ENCODE results near the gene RPL36A.
A peak's percentile ranks its signal among the peaks of the same experiment; 100 is the strongest.

The RPL36A gene

GRCh38 chrX:101409043-101409442 lies 18.2 kb downstream of the RPL36A start:
- Histone ChIP-seq H3K27me3 (ENCODE audit: control insufficient read depth, insufficient read depth, low read length, poor library complexity, severe bottlenecking) (no peaks in the 10 kb centered on the region), H3K27ac (ENCODE audit: insufficient read depth, low read depth, low read length, poor library complexity, severe bottlenecking) (no peak overlapping the region), H3K4me3 (ENCODE audit: insufficient read depth, low read depth, low read length) (peak overlapping the region; percentile 69), H3K9me3 (ENCODE audit: control insufficient read depth, low read length) (no peaks in the 10 kb centered on the region), H3K36me3 (ENCODE audit: control insufficient read depth, insufficient read depth, low read length) (peaks cover 6% of the 10 kb centered on the region), H3K4me1 (ENCODE audit: control insufficient read depth, insufficient read depth, low read length) (no peaks in the 10 kb centered on the region)
- whole genome bisulfite sequencing, 2 experiments, result 44% methylated on average over 3 to 6 of the region's 6 CpGs

DNA sequence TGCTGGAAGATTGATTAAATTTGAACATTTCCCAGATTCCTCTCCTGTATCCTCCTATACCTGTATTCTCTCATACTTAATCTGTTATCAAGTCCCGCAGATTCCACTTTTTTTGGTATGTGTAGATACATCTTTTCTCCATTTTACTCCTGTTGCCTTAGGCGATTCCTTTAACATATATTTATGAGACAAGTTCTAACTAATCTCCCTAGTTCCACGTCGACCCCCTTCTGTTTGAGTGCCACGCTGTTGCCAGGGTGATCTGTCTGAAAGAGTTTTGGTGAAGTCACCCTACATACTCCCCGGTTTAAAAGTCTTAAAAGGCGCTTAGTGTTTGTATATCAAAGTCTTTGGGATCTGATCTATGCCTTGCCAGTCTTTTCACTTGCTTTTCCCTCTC lies 19.6 kb downstream of the RPL36A start:
- Histone ChIP-seq H3K27ac (ENCODE audit: insufficient read depth, low read depth, low read length, poor library complexity, severe bottlenecking) (no peak overlapping the region), H3K4me3 (ENCODE audit: insufficient read depth, low read depth, low read length) (peak overlapping the region; percentile 6)
- WGBS, 2 experiments, result 30 to 82% methylated on average over 2 to 7 of the region's 7 CpGs

DNA sequence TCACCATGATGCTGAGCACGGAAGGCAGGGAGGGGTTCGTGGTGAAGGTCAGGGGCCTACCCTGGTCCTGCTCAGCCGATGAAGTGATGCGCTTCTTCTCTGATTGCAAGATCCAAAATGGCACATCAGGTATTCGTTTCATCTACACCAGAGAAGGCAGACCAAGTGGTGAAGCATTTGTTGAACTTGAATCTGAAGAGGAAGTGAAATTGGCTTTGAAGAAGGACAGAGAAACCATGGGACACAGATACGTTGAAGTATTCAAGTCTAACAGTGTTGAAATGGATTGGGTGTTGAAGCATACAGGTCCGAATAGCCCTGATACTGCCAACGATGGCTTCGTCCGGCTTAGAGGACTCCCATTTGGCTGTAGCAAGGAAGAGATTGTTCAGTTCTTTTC lies 21.2 kb downstream of the RPL36A start:
- Histone ChIP-seq H3K27me3 (ENCODE audit: control insufficient read depth, insufficient read depth, low read length, poor library complexity, severe bottlenecking) (no peaks in the 10 kb centered on the region), H3K9me3 (ENCODE audit: control insufficient read depth, low read length) (no peaks in the 10 kb centered on the region), H3K4me1 (ENCODE audit: control insufficient read depth, insufficient read depth, low read length) (no peaks in the 10 kb centered on the region), H3K4me3 (ENCODE audit: insufficient read depth, low read depth, low read length) (no peak overlapping the region), H3K27ac (ENCODE audit: insufficient read depth, low read depth, low read length, poor library complexity, severe bottlenecking) (no peak overlapping the region), H3K36me3 (ENCODE audit: control insufficient read depth, insufficient read depth, low read length) (peaks cover 6% of the 10 kb centered on the region)
- WGBS, 2 experiments, result 94 to 96% methylated on average over 10 of the region's 10 CpGs

More for the DNA sequence above, 19.6 kb downstream of the RPL36A start:
- Histone ChIP-seq H3K36me3 (ENCODE audit: control insufficient read depth, insufficient read depth, low read length) (peaks cover 6% of the 10 kb centered on the region), H3K4me1 (ENCODE audit: control insufficient read depth, insufficient read depth, low read length) (no peaks in the 10 kb centered on the region), H3K9me3 (ENCODE audit: control insufficient read depth, low read length) (no peaks in the 10 kb centered on the region), H3K27me3 (ENCODE audit: control insufficient read depth, insufficient read depth, low read length, poor library complexity, severe bottlenecking) (no peaks in the 10 kb centered on the region)

DNA sequence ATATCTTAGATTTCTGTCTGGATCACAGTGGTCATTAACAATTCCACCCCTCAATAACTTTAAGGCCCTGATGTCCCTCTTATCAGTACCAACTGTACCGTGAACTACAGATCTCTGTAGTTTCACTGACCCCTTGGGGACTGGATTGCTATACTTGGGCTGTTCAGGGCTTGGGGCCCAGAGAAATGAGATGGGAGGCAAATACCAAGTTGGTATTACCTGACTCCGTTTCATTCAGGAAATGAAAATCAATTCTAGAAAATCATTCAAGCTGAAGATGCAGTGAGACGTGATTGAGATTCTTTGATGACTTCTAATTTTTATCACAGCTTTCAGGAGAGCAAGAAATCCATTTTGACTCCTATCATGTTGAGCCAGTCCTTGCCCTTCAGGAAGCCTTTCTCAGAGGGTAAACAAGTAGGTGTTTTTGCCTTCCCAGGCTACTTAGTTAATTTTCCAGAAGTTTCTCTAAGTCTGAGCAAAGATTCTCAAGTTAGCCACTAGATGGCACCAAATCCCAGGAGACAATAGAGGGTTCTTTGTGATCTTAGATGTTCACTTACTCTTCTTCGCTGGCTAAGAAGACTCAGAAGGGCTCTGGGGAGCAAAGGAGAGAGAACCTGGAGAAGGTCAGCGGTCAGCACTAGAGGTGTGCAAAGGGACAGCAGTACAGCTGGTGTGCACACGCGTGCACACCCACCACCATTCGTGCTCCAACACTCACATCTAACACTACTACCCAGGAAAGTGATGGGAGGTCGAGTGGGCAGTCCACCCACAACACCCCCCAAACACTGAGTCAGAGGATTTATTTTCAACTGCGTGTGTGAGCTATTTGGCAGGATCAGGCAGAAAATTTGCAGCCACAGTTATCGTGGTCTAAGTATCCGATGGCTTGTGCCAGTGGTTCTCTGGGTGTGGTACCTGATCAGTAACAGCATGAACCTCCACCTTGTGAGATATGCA lies 24.7 kb downstream of the RPL36A start:
- no peak overlapping the region for H3K27ac ChIP-seq (ENCODE audit: insufficient read depth, low read depth, low read length, poor library complexity, severe bottlenecking)
- no peak overlapping the region for H3K4me3 ChIP-seq (ENCODE audit: insufficient read depth, low read depth, low read length)
- H3K27me3 ChIP-seq (ENCODE audit: control insufficient read depth, insufficient read depth, low read length, poor library complexity, severe bottlenecking), result no peaks in the 10 kb centered on the region
- no peaks in the 10 kb centered on the region for H3K4me1 ChIP-seq (ENCODE audit: control insufficient read depth, insufficient read depth, low read length)
- WGBS, 2 experiments, result 74 to 81% methylated on average over 9 to 12 of the region's 12 CpGs
- H3K36me3 ChIP-seq (ENCODE audit: control insufficient read depth, insufficient read depth, low read length), result peaks cover 6% of the 10 kb centered on the region
- H3K9me3 ChIP-seq (ENCODE audit: control insufficient read depth, low read length), result no peaks in the 10 kb centered on the region

DNA sequence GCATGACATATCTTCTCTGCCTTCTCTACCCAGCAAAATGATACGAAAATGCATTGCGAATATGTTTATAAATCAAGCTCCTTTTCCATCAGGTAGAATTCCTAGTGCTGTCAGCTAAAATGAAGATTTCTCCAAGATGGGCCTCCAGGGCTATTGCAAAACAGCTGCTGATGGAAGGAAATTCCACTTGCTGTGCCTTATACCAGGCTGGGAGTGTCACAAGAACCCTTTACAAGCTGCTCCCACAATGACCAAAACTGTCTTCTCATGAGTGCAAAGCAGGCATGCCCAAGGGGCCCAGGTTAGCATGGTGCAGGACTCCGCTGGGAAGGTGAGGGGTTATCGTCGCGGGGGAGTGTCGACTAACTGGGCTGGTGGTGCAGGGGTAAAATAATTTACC lies 25.9 kb downstream of the RPL36A start:
- Histone ChIP-seq H3K36me3 (ENCODE audit: control insufficient read depth, insufficient read depth, low read length) (peaks cover 6% of the 10 kb centered on the region), H3K4me1 (ENCODE audit: control insufficient read depth, insufficient read depth, low read length) (no peaks in the 10 kb centered on the region), H3K27ac (ENCODE audit: insufficient read depth, low read depth, low read length, poor library complexity, severe bottlenecking) (no peak overlapping the region), H3K9me3 (ENCODE audit: control insufficient read depth, low read length) (no peaks in the 10 kb centered on the region), H3K4me3 (ENCODE audit: insufficient read depth, low read depth, low read length) (no peak overlapping the region), H3K27me3 (ENCODE audit: control insufficient read depth, insufficient read depth, low read length, poor library complexity, severe bottlenecking) (no peaks in the 10 kb centered on the region)
- WGBS, 2 experiments, result 96 to 97% methylated on average over 7 of the region's 7 CpGs

- Histone ChIP-seq H3K27me3 (ENCODE audit: control insufficient read depth, insufficient read depth, low read length, poor library complexity, severe bottlenecking) (no peaks in the 10 kb centered on the region), H3K9me3 (ENCODE audit: control insufficient read depth, low read length) (no peaks in the 10 kb centered on the region), H3K27ac (ENCODE audit: insufficient read depth, low read depth, low read length, poor library complexity, severe bottlenecking) (no peak overlapping the region), H3K36me3 (ENCODE audit: control insufficient read depth, insufficient read depth, low read length) (peaks cover 6% of the 10 kb centered on the region), H3K4me3 (ENCODE audit: insufficient read depth, low read depth, low read length) (no peak overlapping the region), H3K4me1 (ENCODE audit: control insufficient read depth, insufficient read depth, low read length) (no peaks in the 10 kb centered on the region)
- 86 to 98% methylated on average over 2 to 3 of the region's 4 CpGs for WGBS, 2 experiments
These were observed 26.4 kb downstream of the RPL36A start for GRCh38 chrX:101417190-101417589.

- H3K36me3 ChIP-seq (ENCODE audit: control insufficient read depth, insufficient read depth, low read length), result no peaks in the 10 kb centered on the region
- WGBS, 2 experiments, result 1 to 2% methylated on average over 44 to 55 of the region's 56 CpGs
These were observed 27.4 kb downstream of the RPL36A start for GRCh38 chrX:101417981-101418841.

DNA sequence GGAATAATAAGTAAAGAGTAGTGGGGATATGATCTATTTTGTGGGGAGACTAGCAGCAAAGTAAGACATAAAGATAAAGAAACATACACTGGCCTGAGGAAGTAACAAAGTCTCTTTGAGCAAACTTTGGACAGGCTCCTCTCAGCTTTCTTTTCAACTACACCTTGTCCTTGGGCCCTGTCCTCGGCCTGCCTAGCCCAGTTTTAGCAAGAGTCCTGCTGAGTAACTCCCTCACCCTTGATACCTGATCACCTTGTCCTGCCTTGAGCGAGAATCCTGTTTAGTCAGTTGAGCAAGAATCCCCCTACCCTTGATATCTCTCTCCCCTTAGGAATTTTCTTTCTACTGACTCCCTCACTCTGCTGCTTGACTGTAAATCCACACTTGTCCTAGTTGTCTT lies 28.7 kb downstream of the RPL36A start:
- H3K27me3 ChIP-seq (ENCODE audit: control insufficient read depth, insufficient read depth, low read length, poor library complexity, severe bottlenecking), result no peaks in the 10 kb centered on the region
- H3K9me3 ChIP-seq (ENCODE audit: control insufficient read depth, low read length), result no peaks in the 10 kb centered on the region
- WGBS, 2 experiments, result 86 to 91% methylated on average over 2 of the region's 2 CpGs
- no peak overlapping the region for H3K4me3 ChIP-seq (ENCODE audit: insufficient read depth, low read depth, low read length)
- no peaks in the 10 kb centered on the region for H3K36me3 ChIP-seq (ENCODE audit: control insufficient read depth, insufficient read depth, low read length)
- H3K4me1 ChIP-seq (ENCODE audit: control insufficient read depth, insufficient read depth, low read length), result no peaks in the 10 kb centered on the region
- no peak overlapping the region for H3K27ac ChIP-seq (ENCODE audit: insufficient read depth, low read depth, low read length, poor library complexity, severe bottlenecking)

More at GRCh38 chrX:101417981-101418841, 27.4 kb downstream of the RPL36A start:
- Histone ChIP-seq H3K27me3 (ENCODE audit: control insufficient read depth, insufficient read depth, low read length, poor library complexity, severe bottlenecking) (no peaks in the 10 kb centered on the region), H3K27ac (ENCODE audit: insufficient read depth, low read depth, low read length, poor library complexity, severe bottlenecking) (peak overlapping the region; percentile 56), H3K4me1 (ENCODE audit: control insufficient read depth, insufficient read depth, low read length) (no peaks in the 10 kb centered on the region), H3K4me3 (ENCODE audit: insufficient read depth, low read depth, low read length) (peak overlapping the region; percentile 41), H3K9me3 (ENCODE audit: control insufficient read depth, low read length) (no peaks in the 10 kb centered on the region)

DNA sequence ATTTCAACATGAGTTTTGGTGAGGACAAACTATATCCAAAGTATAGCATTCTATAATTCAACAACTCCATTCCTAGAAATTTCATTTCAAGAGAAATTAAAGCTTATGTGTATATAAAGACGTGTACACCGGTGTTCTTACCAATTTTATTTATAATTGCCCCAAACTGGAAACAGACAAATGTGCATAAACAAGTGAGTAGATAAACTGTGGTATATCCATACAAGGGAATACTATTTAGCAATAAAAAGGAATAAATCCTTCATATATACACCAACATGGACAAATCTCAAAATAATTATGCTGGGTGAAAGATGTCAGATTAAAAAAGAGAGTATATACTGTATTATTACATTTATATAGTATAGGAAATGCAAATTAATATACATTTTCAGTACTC lies 37.1 kb downstream of the RPL36A start:
- WGBS, 2 experiments, result no CpG with 5 or more reads among the region's 2 CpGs
- H3K9me3 ChIP-seq (ENCODE audit: control insufficient read depth, low read length), result no peaks in the 10 kb centered on the region
- H3K36me3 ChIP-seq (ENCODE audit: control insufficient read depth, insufficient read depth, low read length), result peaks cover 18% of the 10 kb centered on the region
- H3K4me1 ChIP-seq (ENCODE audit: control insufficient read depth, insufficient read depth, low read length), result no peaks in the 10 kb centered on the region
- H3K4me3 ChIP-seq (ENCODE audit: insufficient read depth, low read depth, low read length), result no peak overlapping the region
- H3K27me3 ChIP-seq (ENCODE audit: control insufficient read depth, insufficient read depth, low read length, poor library complexity, severe bottlenecking), result no peaks in the 10 kb centered on the region
- no peak overlapping the region for H3K27ac ChIP-seq (ENCODE audit: insufficient read depth, low read depth, low read length, poor library complexity, severe bottlenecking)

GRCh38 chrX:101429934-101430333 lies 39.1 kb downstream of the RPL36A start:
- Histone ChIP-seq H3K27ac (ENCODE audit: insufficient read depth, low read depth, low read length, poor library complexity, severe bottlenecking) (no peak overlapping the region), H3K4me1 (ENCODE audit: control insufficient read depth, insufficient read depth, low read length) (no peaks in the 10 kb centered on the region), H3K4me3 (ENCODE audit: insufficient read depth, low read depth, low read length) (no peak overlapping the region), H3K9me3 (ENCODE audit: control insufficient read depth, low read length) (no peaks in the 10 kb centered on the region), H3K27me3 (ENCODE audit: control insufficient read depth, insufficient read depth, low read length, poor library complexity, severe bottlenecking) (no peaks in the 10 kb centered on the region), H3K36me3 (ENCODE audit: control insufficient read depth, insufficient read depth, low read length) (peaks cover 18% of the 10 kb centered on the region)
- 89 to 100% methylated on average over 1 of the region's 1 CpG for WGBS, 2 experiments
